WTC11 (cell line): ENCODE data around the gene SLC2A4RG.

Experiments used
- ATF3 ChIP-seq: sonication (generic); formaldehyde crosslinking; conservative IDR thresholded peaks from 2 replicates; pipeline ENCODE4 v1.8.1; 2022; ENCODE audit warnings: mild to moderate bottlenecking, missing genetic modification reagents
- CBFB ChIP-seq: sonication (generic); formaldehyde crosslinking; IDR thresholded peaks from 2 replicates; pipeline ENCODE4 v1.8.1; 2022; ENCODE audit warnings: mild to moderate bottlenecking, low read depth, missing genetic modification reagents
- CTCF ChIP-seq: fragments of 200-600 bp; IDR thresholded peaks from 2 replicates; pipeline ENCODE4 v1.8.0; 2022; ENCODE audit warnings: antibody characterized with exemption
- EMX1 ChIP-seq: fragments of 250-450 bp; sonication (Bioruptor Pico); IDR thresholded peaks from 2 replicates; pipeline ENCODE4 v1.8.0; 2021; ENCODE audit warnings: mild to moderate bottlenecking
- ETV6 ChIP-seq: sonication (generic); formaldehyde crosslinking; IDR thresholded peaks from 2 replicates; pipeline ENCODE4 v1.8.1; 2022; ENCODE audit warnings: mild to moderate bottlenecking, missing genetic modification reagents
- GABPB1 ChIP-seq: sonication (generic); formaldehyde crosslinking; IDR thresholded peaks from 2 replicates; pipeline ENCODE4 v1.8.1; 2023; ENCODE audit warnings: mild to moderate bottlenecking, missing genetic modification reagents
- MAX ChIP-seq: sonication (generic); formaldehyde crosslinking; IDR thresholded peaks from 2 replicates; pipeline ENCODE4 v1.8.0; 2022; ENCODE audit warnings: mild to moderate bottlenecking, missing genetic modification reagents
- SP1 ChIP-seq: sonication (generic); formaldehyde crosslinking; conservative IDR thresholded peaks from 2 replicates; pipeline ENCODE4 v1.8.1; 2022; ENCODE audit warnings: missing genetic modification reagents
- TEAD1 ChIP-seq: sonication (generic); formaldehyde crosslinking; IDR thresholded peaks from 2 replicates; pipeline ENCODE4 v1.8.0; 2022; ENCODE audit warnings: mild to moderate bottlenecking, missing genetic modification reagents
- TEAD4 ChIP-seq: sonication (generic); formaldehyde crosslinking; IDR thresholded peaks from 2 replicates; pipeline ENCODE4 v1.8.0; 2022; ENCODE audit warnings: mild to moderate bottlenecking, missing genetic modification reagents
- ZBTB43 ChIP-seq: sonication (generic); formaldehyde crosslinking; IDR thresholded peaks from 2 replicates; pipeline ENCODE4 v1.8.1; 2023; ENCODE audit warnings: mild to moderate bottlenecking, missing genetic modification reagents
- ZNF138 ChIP-seq: sonication (generic); formaldehyde crosslinking; conservative IDR thresholded peaks from 2 replicates; pipeline ENCODE4 v1.8.1; 2022; ENCODE audit warnings: mild to moderate bottlenecking, moderate library complexity, missing genetic modification reagents
- ZNF512 ChIP-seq: sonication (generic); formaldehyde crosslinking; IDR thresholded peaks from 2 replicates; pipeline ENCODE4 v1.8.1; 2022; ENCODE audit warnings: missing genetic modification reagents, borderline replicate concordance

- TF ChIP-seq CTCF, result no peak
- TF ChIP-seq MAX (CRISPR knock-in tag), result no peak
- no peak for TF ChIP-seq CBFB (CRISPR knock-in tag)
- no peak for TF ChIP-seq SP1
- no peak for TF ChIP-seq ETV6
- no peak for TF ChIP-seq ATF3 (CRISPR knock-in tag)
- no peak for TF ChIP-seq ZNF512 (CRISPR knock-in tag)
- no peak for TF ChIP-seq ZBTB43 (CRISPR knock-in tag)
- no peak for TF ChIP-seq TEAD4
- no peak for TF ChIP-seq EMX1 (CRISPR knock-in tag)
- TF ChIP-seq ZNF138 (CRISPR knock-in tag), result no peak
- TF ChIP-seq GABPB1 (CRISPR knock-in tag), result no peak
- no peak for TF ChIP-seq TEAD1 (CRISPR knock-in tag)
Measured at GRCh38 chr20:63704749-63705117, 34.8 kb upstream of the SLC2A4RG start.
